HG02970 (cell line): ENCODE measurements around the gene SCD5.

Experiments
- ATAC-seq: cut with Tn5 transposase; IDR thresholded peaks from one replicate; pipeline ENCODE4 v1.9.1; 2021; ENCODE audit warnings: mild to moderate bottlenecking, moderate library complexity, moderate number of reproducible peaks; ENCODE audit not compliant: unreplicated experiment, low FRiP score

The SCD5 gene

GRCh38 chr4:82697561-82697960, 101.0 kb downstream of the SCD5 start:
- no peak for ATAC-seq

- ATAC-seq, result no peak
Measured at GRCh38 chr4:82696117-82696860, 102.3 kb downstream of the SCD5 start.

- ATAC-seq, result no peak
Measured at GRCh38 chr4:82694892-82695291, 103.7 kb downstream of the SCD5 start.

- ATAC-seq, result no peak
Measured at GRCh38 chr4:82694046-82694445, 104.5 kb downstream of the SCD5 start.

- no peak for ATAC-seq
Measured at GRCh38 chr4:82692101-82692780, 106.4 kb downstream of the SCD5 start.

GRCh38 chr4:82691431-82691830, 107.2 kb downstream of the SCD5 start:
- no peak for ATAC-seq

GRCh38 chr4:82688091-82688795, 110.4 kb downstream of the SCD5 start:
- ATAC-seq, result no peak

GRCh38 chr4:82687531-82687930, 111.1 kb downstream of the SCD5 start:
- ATAC-seq, result no peak

GRCh38 chr4:82681754-82682153, 116.8 kb downstream of the SCD5 start:
- no peak for ATAC-seq

GRCh38 chr4:82680834-82681233, 117.8 kb downstream of the SCD5 start:
- no peak for ATAC-seq

- ATAC-seq, result no peak
Measured at GRCh38 chr4:82679531-82679930, 119.1 kb downstream of the SCD5 start.

GRCh38 chr4:82678051-82678450, 120.5 kb downstream of the SCD5 start:
- ATAC-seq, result no peak

GRCh38 chr4:82677327-82677726, 121.3 kb downstream of the SCD5 start:
- ATAC-seq, result no peak

GRCh38 chr4:82667761-82668480, 130.7 kb downstream of the SCD5 start:
- ATAC-seq, result no peak

- no peak for ATAC-seq
Measured at GRCh38 chr4:82666970-82667665, 131.5 kb downstream of the SCD5 start.

- ATAC-seq, result no peak
Measured at GRCh38 chr4:82661181-82661992, 137.2 kb downstream of the SCD5 start.

GRCh38 chr4:82652062-82652461, 146.5 kb downstream of the SCD5 start:
- ATAC-seq, result no peak

GRCh38 chr4:82650868-82651267, 147.7 kb downstream of the SCD5 start:
- ATAC-seq, result no peak

GRCh38 chr4:82648356-82648755, 150.2 kb downstream of the SCD5 start:
- no peak for ATAC-seq
